Measurements from ENCODE around the gene TCOF1.

DNA sequence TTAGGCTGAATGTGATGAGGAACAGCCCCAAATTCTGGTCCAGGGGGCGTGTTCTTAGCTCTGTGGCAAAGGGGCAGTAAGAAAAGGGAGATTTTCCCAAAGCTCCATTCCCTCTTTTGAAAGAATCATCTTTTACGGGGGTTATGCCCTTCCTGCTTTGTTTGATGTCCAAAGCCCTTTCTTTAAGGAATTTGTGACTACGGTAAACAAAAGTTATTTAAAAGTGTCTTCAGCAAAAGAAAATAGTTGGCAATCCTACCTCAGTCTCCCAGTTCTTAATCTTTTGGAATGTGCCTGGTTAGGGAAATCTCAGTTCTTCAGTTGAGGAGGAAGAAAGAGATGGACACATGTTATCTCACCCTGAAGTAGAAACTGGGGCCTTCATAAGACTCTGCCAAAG is 30.4 kb upstream of the TCOF1 start:
- no peak for TF ChIP-seq CTCF (IDR thresholded peaks at IDR 0.05)
- TF ChIP-seq POLR2A (IDR thresholded peaks at IDR 0.05), result no peak
- TF ChIP-seq EP300 (IDR thresholded peaks at IDR 0.05), result no peak
